ENCODE results near the gene OR52B2. TPM values are rescaled to one million over a fixed set of nuclear protein-coding genes. Genes with fewer than 3 reads are reported as not detected.

OR52B2 gene
- total RNA-seq, 1 donor from 2014 or later, result not detected

- DNase-seq, result no peak
- Histone ChIP-seq H3K4me3 (no peak overlapping the region), H3K27me3 (no peaks in the 10 kb centered on the region), H3K36me3 (peaks cover 91% of the 10 kb centered on the region), H3K4me1 (no peaks in the 10 kb centered on the region), H3K27ac (no peak overlapping the region), H3K9me3 (no peaks in the 10 kb centered on the region)
- intact Hi-C loops (cut with DNase I), result no loop called here
- no peak for ATAC-seq
- TF ChIP-seq CTCF (IDR thresholded peaks at IDR 0.05), result no peak
Measured at GRCh38 chr11:6210274-6210955, 40.3 kb upstream of the OR52B2 start.

- Histone ChIP-seq H3K4me1 (no peaks in the 10 kb centered on the region), H3K27ac (no peak overlapping the region), H3K27me3 (no peaks in the 10 kb centered on the region), H3K4me3 (no peak overlapping the region), H3K36me3 (peaks cover 90% of the 10 kb centered on the region), H3K9me3 (no peaks in the 10 kb centered on the region)
- DNase-seq, result no peak
- intact Hi-C loops (cut with DNase I), result no loop called here
- TF ChIP-seq CTCF (IDR thresholded peaks at IDR 0.05), result no peak
- ATAC-seq, result no peak
Measured at GRCh38 chr11:6209801-6210200, 39.7 kb upstream of the OR52B2 start.

- DNase-seq (no peak), ATAC-seq (no peak)
- Histone ChIP-seq H3K36me3 (peaks cover 68% of the 10 kb centered on the region), H3K27me3 (no peaks in the 10 kb centered on the region), H3K4me3 (no peak overlapping the region), H3K9me3 (no peaks in the 10 kb centered on the region), H3K27ac (no peak overlapping the region), H3K4me1 (no peaks in the 10 kb centered on the region)
- intact Hi-C loops (cut with DNase I), result no loop called here
- TF ChIP-seq CTCF (IDR thresholded peaks at IDR 0.05), result no peak
Measured at GRCh38 chr11:6206456-6207180, 36.5 kb upstream of the OR52B2 start.

- DNase-seq (no peak), ATAC-seq (no peak)
- H3K27ac ChIP-seq, result no peak within 1 kb of the TSS
- no peaks in the 10 kb centered on the region for H3K9me3 ChIP-seq
- no peaks in the 10 kb centered on the region for H3K27me3 ChIP-seq
- TF ChIP-seq CTCF (IDR thresholded peaks at IDR 0.05), result no peak
- peaks cover 55% of the 10 kb centered on the region for H3K36me3 ChIP-seq
- intact Hi-C loops (cut with DNase I), result no loop called here
- no peaks in the 10 kb centered on the region for H3K4me1 ChIP-seq
- H3K4me3 ChIP-seq, result no peak within 1 kb of the TSS
Measured at GRCh38 chr11:6205366-6205765, 35.2 kb upstream of the OR52B2 start, which contains the start of gene C11orf42. TSS of gene C11orf42 (plus strand) at chr11:6205557. CDS start at chr11:6205616, 59 bp downstream.

- no peak overlapping the region for H3K4me3 ChIP-seq
- no peaks in the 10 kb centered on the region for H3K27me3 ChIP-seq
- intact Hi-C loops (cut with DNase I), result no loop called here
- DNase-seq (no peak), ATAC-seq (peak; percentile 22)
- peaks cover 49% of the 10 kb centered on the region for H3K36me3 ChIP-seq
- H3K9me3 ChIP-seq, result no peaks in the 10 kb centered on the region
- no peak for TF ChIP-seq CTCF (IDR thresholded peaks at IDR 0.05)
- H3K4me1 ChIP-seq, result no peaks in the 10 kb centered on the region
- no peak overlapping the region for H3K27ac ChIP-seq
Measured at GRCh38 chr11:6204706-6205105, 34.6 kb upstream of the OR52B2 start.

All from upper lobe of right lung (tissue), 1 donor.